HG03442 (cell line): ENCODE measurements around the gene TNFSF10.
A peak's percentile ranks its signal among the peaks of the same experiment; 100 is the strongest.
"Not testable (repeated sequence)": the region's sequence is repeated elsewhere in the genome, so short reads cannot be mapped to it uniquely, and the experiment has no call there.

Experiments
- ATAC-seq: cut with Tn5 transposase; IDR thresholded peaks from one replicate; pipeline ENCODE4 v1.9.1; 2021; ENCODE audit warnings: mild to moderate bottlenecking, moderate library complexity; ENCODE audit not compliant: unreplicated experiment

TNFSF10 gene

GRCh38 chr3:172522871-172523818 is at the start of gene TNFSF10:
Gene TNFSF10 (minus strand): TSS chr3:172523430. CDS start chr3:172523384, 46 bp downstream.
- ATAC-seq: peak; percentile 86

GRCh38 chr3:172569128-172570008 is 46.1 kb upstream of the TNFSF10 start:
- no peak for ATAC-seq

GRCh38 chr3:172568701-172569100 is 45.5 kb upstream of the TNFSF10 start:
- no peak for ATAC-seq

GRCh38 chr3:172566785-172567184 is 43.6 kb upstream of the TNFSF10 start:
- ATAC-seq: not testable (repeated sequence)

- no peak for ATAC-seq
These were observed 41.3 kb upstream of the TNFSF10 start for GRCh38 chr3:172564499-172564898.

GRCh38 chr3:172562871-172563865 is 39.9 kb upstream of the TNFSF10 start:
- peak; percentile 66 for ATAC-seq

- ATAC-seq: peak; percentile 19
These were observed 38.8 kb upstream of the TNFSF10 start for GRCh38 chr3:172561897-172562640.

GRCh38 chr3:172560586-172560985 is 37.4 kb upstream of the TNFSF10 start:
- no peak for ATAC-seq

- ATAC-seq: no peak
These were observed 36.8 kb upstream of the TNFSF10 start for GRCh38 chr3:172560026-172560425.

GRCh38 chr3:172559020-172559419 is 35.8 kb upstream of the TNFSF10 start:
- no peak for ATAC-seq

GRCh38 chr3:172557515-172558220 is 34.4 kb upstream of the TNFSF10 start:
- ATAC-seq: no peak

GRCh38 chr3:172553526-172554252 is 30.5 kb upstream of the TNFSF10 start:
- ATAC-seq: no peak

- no peak for ATAC-seq
These were observed 29.4 kb upstream of the TNFSF10 start for GRCh38 chr3:172552607-172553006.

GRCh38 chr3:172551874-172552273 is 28.6 kb upstream of the TNFSF10 start:
- ATAC-seq: no peak

- peak; percentile 98 for ATAC-seq
These were observed 27.2 kb upstream of the TNFSF10 start for GRCh38 chr3:172550347-172550943.

GRCh38 chr3:172549144-172549543 is 25.9 kb upstream of the TNFSF10 start:
- ATAC-seq: no peak

GRCh38 chr3:172546628-172547214 is 23.5 kb upstream of the TNFSF10 start:
- no peak for ATAC-seq

- ATAC-seq: no peak
These were observed 22.9 kb upstream of the TNFSF10 start for GRCh38 chr3:172546105-172546504.
